Measurements from ENCODE around the gene DDIT3. TPM values are rescaled to one million over a fixed set of nuclear protein-coding genes. Genes with fewer than 3 reads are reported as not detected.

Gene DDIT3
- total RNA-seq, 6 experiments from 2014 or later: 9.4 to 10.8 (median 10.2) TPM

GRCh38 chr12:57531836-57532235, 11.5 kb upstream of the DDIT3 start:
- Mint-ChIP-seq H3K4me1 (ENCODE audit: low read depth) (no peaks in the 10 kb centered on the region), H3K9me3 (no peaks in the 10 kb centered on the region), H3K27ac (no peak overlapping the region), H3K36me3 (ENCODE audit: low read depth) (peaks cover 37% of the 10 kb centered on the region), H3K4me3 (no peak overlapping the region), H3K27me3 (ENCODE audit: insufficient read depth) (no peaks in the 10 kb centered on the region)
- no peak for DNase-seq
- TF ChIP-seq, protein P1, sequence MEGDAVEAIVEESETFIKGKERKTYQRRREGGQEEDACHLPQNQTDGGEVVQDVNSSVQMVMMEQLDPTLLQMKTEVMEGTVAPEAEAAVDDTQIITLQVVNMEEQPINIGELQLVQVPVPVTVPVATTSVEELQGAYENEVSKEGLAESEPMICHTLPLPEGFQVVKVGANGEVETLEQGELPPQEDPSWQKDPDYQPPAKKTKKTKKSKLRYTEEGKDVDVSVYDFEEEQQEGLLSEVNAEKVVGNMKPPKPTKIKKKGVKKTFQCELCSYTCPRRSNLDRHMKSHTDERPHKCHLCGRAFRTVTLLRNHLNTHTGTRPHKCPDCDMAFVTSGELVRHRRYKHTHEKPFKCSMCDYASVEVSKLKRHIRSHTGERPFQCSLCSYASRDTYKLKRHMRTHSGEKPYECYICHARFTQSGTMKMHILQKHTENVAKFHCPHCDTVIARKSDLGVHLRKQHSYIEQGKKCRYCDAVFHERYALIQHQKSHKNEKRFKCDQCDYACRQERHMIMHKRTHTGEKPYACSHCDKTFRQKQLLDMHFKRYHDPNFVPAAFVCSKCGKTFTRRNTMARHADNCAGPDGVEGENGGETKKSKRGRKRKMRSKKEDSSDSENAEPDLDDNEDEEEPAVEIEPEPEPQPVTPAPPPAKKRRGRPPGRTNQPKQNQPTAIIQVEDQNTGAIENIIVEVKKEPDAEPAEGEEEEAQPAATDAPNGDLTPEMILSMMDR (IDR thresholded peaks at IDR 0.05): no peak

DNA sequence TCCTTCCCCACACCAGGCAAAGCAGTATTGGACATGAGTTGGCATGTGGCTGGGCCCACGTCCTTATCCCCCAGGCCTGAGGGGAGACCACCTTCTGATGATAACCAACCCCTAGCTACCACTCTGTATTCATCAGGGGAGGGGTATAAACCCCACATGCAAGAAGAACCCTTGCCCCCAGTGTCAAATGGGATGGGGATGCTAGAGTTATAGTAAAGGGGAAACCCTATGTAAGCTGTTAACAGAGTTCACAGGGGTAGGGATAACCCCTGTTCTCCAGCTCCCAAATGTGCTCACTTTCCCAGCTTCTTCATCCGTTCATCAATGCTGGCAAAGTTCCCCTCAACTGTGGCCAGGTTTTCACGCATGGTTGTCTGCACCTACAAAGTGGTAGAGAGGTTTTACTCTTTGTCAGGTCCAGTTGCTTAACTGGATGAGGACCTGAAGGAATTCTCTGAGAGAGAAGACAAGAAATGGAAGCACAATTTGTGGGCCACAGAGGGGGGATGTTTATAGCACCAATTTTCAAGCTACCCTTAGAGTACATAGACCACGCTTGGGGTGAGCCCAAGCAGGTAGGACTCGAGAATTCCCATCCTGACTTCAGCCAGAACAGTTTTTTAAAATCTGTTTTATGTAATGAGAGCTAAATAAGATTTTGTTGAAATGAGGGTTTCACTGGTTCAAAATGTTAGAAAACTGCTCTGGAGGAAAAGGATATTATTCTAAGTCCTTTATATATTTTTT, 10.3 kb upstream of the DDIT3 start:
- Mint-ChIP-seq H3K27ac (peak overlapping the region; percentile 56), H3K9me3 (no peaks in the 10 kb centered on the region), H3K4me1 (ENCODE audit: low read depth) (no peaks in the 10 kb centered on the region), H3K36me3 (ENCODE audit: low read depth) (peaks cover 35% of the 10 kb centered on the region), H3K4me3 (no peak overlapping the region), H3K27me3 (ENCODE audit: insufficient read depth) (peaks cover 2% of the 10 kb centered on the region; the same call in 1 of the 2 replicates)
- TF ChIP-seq, protein P1 (IDR thresholded peaks at IDR 0.05): no peak
- DNase-seq: no peak

DNA sequence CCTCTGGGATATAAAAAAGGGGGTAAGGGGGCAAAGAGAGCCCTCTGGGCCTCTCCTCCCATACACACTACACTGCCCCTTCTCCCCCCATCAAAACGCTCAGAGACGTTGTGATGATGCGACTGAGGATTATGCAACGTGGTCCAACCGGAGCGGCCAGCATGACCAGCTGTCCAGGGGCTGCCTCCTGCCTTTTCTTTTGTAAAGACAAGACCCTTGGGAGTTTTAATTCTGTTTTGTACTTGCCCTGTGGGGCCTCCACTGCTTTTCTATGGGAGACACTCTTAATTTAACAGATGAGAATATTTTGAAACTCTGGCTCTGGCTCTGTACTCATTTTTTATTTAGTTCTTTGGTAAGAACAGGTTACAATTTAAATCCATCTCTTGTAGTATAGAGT, 9.5 kb upstream of the DDIT3 start:
- DNase-seq: no peak
- TF ChIP-seq, protein P1 (IDR thresholded peaks at IDR 0.05): no peak

DNA sequence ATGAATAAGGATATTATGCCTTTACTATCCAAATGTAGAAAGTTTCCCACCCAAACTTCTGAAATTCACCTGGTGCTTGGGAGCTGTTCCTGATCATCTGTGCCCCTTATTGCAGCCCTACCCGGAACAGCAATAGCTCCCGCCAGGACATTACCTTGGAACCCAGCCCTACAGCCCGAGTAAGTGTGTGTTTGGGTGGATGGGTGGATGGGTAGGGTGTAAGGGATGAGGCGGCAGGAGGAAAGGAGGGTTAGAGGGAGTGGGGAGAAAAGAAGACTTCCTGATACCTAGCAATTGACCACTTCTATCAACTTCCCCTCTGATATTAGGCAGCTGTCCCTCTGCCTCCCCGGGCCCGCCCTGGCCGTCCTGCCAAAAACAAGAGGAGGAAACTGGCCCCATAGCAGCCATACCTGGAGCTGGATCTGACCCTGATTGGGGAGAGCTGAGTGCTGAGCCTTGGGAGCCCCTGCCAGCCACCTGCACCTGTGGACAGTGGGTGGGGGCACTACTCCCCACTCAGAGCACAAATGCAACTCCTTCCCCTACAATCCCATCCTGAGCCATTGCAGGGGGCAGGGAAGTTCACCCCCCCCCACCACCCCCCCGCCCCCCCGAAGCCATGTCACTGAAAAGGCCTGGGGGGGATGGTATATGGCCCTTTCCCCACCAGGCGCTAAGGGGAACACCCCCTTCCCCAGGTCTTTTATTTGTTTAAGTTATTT, 8.7 kb upstream of the DDIT3 start:
- H3K4me1 Mint-ChIP-seq (ENCODE audit: low read depth): peaks cover 13% of the 10 kb centered on the region
- no peak overlapping the region for H3K4me3 Mint-ChIP-seq
- H3K9me3 Mint-ChIP-seq: no peaks in the 10 kb centered on the region
- DNase-seq: no peak
- no peak overlapping the region for H3K27ac Mint-ChIP-seq
- H3K27me3 Mint-ChIP-seq (ENCODE audit: insufficient read depth): peaks cover 6% of the 10 kb centered on the region
- TF ChIP-seq, protein P1 (IDR thresholded peaks at IDR 0.05): no peak
- peaks cover 27% of the 10 kb centered on the region for H3K36me3 Mint-ChIP-seq (ENCODE audit: low read depth)

More for the DNA sequence above, 9.5 kb upstream of the DDIT3 start:
- Mint-ChIP-seq H3K27ac (peak overlapping the region; percentile 56), H3K36me3 (ENCODE audit: low read depth) (peaks cover 27% of the 10 kb centered on the region), H3K27me3 (ENCODE audit: insufficient read depth) (peaks cover 6% of the 10 kb centered on the region; the same call in 1 of the 2 replicates), H3K4me3 (no peak overlapping the region), H3K9me3 (no peaks in the 10 kb centered on the region), H3K4me1 (ENCODE audit: low read depth) (peaks cover 5% of the 10 kb centered on the region)

DNA sequence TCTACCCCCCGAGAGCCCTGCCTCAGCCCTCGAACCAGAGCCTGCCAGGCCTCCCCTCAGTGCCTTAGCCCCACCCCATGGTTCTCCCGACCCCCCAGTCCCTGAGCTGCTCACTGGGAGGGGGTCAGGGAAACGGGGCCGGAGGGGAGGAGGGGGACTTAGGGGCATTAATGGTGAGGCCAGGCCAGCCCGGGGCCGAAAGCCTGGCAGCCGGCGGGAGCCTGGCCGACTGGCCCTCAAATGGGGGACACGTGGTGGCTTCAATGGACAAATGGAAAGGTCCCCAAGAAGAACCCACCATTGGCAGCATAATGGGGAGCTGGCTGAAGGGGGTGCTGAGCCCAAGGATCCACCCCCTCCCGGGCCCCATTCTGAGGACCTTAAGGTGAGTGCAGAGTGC, 7.9 kb upstream of the DDIT3 start:
- no peak overlapping the region for H3K27ac Mint-ChIP-seq
- H3K9me3 Mint-ChIP-seq: no peaks in the 10 kb centered on the region
- H3K4me1 Mint-ChIP-seq (ENCODE audit: low read depth): peaks cover 20% of the 10 kb centered on the region
- H3K4me3 Mint-ChIP-seq: no peak overlapping the region
- peaks cover 24% of the 10 kb centered on the region for H3K36me3 Mint-ChIP-seq (ENCODE audit: low read depth)
- H3K27me3 Mint-ChIP-seq (ENCODE audit: insufficient read depth): peaks cover 6% of the 10 kb centered on the region
- no peak for DNase-seq
- TF ChIP-seq, protein P1 (IDR thresholded peaks at IDR 0.05): no peak
